SK-N-MC (cell line): Measurements from ENCODE around the gene INAFM2.

Experiments
- EZH2 ChIP-seq: fragments of 200-600 bp; sonication (generic); IDR thresholded peaks from one replicate; pipeline ENCODE4 v1.6.1; 2017; ENCODE audit warnings: antibody characterized with exemption
- POLR2AphosphoS5 ChIP-seq: IDR thresholded peaks from 2 replicates; pipeline ENCODE4 v1.6.1; 2012; ENCODE audit warnings: mild to moderate bottlenecking, low read depth, low read length, borderline replicate concordance

GRCh38 chr15:40353697-40354096, 30.2 kb downstream of the INAFM2 start:
- TF ChIP-seq EZH2 (no peak), POLR2AphosphoS5 (no peak)
